Keratinocyte (primary cell): ENCODE data around the gene C1orf53. TPM values are rescaled to one million over a fixed set of nuclear protein-coding genes. Genes with fewer than 3 reads are reported as not detected.

ENCODE experiments used
- DNase-seq: peaks from one replicate; pipeline ENCODE4 v3.0.0-alpha.2; 2011; ENCODE audit warnings: low read depth, missing footprints, low spot score
- FAIRE-seq: peaks from 2 replicates; lab custom pipeline; 2011; peaks lifted over from hg19 to GRCh38; lab: Jason Lieb, UNC
- H2AFZ ChIP-seq: 2 replicates; pipeline ENCODE4 v1.6.0; 2012; ENCODE audit warnings: low read length, control low read depth, inconsistent platforms; ENCODE audit not compliant: control insufficient read depth
- H3K27ac ChIP-seq: 2 replicates; pipeline ENCODE4 v1.5.1; 2011; ENCODE audit warnings: low read length; ENCODE audit not compliant: control insufficient read depth, insufficient read depth
- H3K27me3 ChIP-seq: 3 replicates; pipeline ENCODE4 v1.6.0; 2011; ENCODE audit warnings: low read length; ENCODE audit not compliant: control insufficient read depth, insufficient read depth; ENCODE audit errors: extremely low read depth
- H3K36me3 ChIP-seq, 2 experiments: 2 replicates in 1 of 2; 3 replicates in 1 of 2; pipeline ENCODE4 v1.5.1; 2011; ENCODE audit warnings: low read length in 2 of 2, mild to moderate bottlenecking in 1 of 2; ENCODE audit not compliant: control insufficient read depth in 2 of 2, insufficient read depth in 2 of 2; ENCODE audit errors: extremely low read depth in 1 of 2
- H3K4me1 ChIP-seq: 3 replicates; pipeline ENCODE4 v1.5.1; 2011; ENCODE audit warnings: low read length; ENCODE audit not compliant: control insufficient read depth, insufficient read depth; ENCODE audit errors: extremely low read depth
- H3K4me2 ChIP-seq: 3 replicates; pipeline ENCODE4 v1.6.0; 2011; ENCODE audit warnings: low read depth, low read length; ENCODE audit not compliant: control insufficient read depth, insufficient read depth; ENCODE audit errors: extremely low read depth
- H3K4me3 ChIP-seq, 3 experiments: fragments of 200-600 bp in 1 of 3; sonication (generic) in 1 of 3; 2 replicates in 2 of 3; 3 replicates in 1 of 3; pipeline ENCODE4 v1.5.1; 2011 to 2016; ENCODE audit warnings: low read length in 3 of 3, mild to moderate bottlenecking in 3 of 3, control low read depth in 2 of 3, inconsistent platforms in 1 of 3, low read depth in 1 of 3, mixed read lengths in 1 of 3, mixed run types in 1 of 3, moderate library complexity in 1 of 3; ENCODE audit not compliant: control insufficient read depth in 2 of 3, insufficient read depth in 2 of 3; ENCODE audit errors: extremely low read depth in 1 of 3
- H3K79me2 ChIP-seq: 2 replicates; pipeline ENCODE4 v1.6.0; 2012; ENCODE audit warnings: low read length; ENCODE audit not compliant: control insufficient read depth, insufficient read depth
- H3K9ac ChIP-seq: 3 replicates; pipeline ENCODE4 v1.6.0; 2011; ENCODE audit warnings: low read length; ENCODE audit not compliant: control insufficient read depth, insufficient read depth; ENCODE audit errors: extremely low read depth
- H3K9me1 ChIP-seq: 3 replicates; pipeline ENCODE4 v1.6.0; 2011; ENCODE audit warnings: low read length; ENCODE audit not compliant: control insufficient read depth, insufficient read depth; ENCODE audit errors: extremely low read depth
- H3K9me3 ChIP-seq: 2 replicates; pipeline ENCODE4 v1.5.1; 2012; ENCODE audit warnings: low read depth, low read length; ENCODE audit not compliant: control insufficient read depth
- H4K20me1 ChIP-seq: 3 replicates; pipeline ENCODE4 v1.6.0; 2011; ENCODE audit warnings: low read length; ENCODE audit not compliant: control insufficient read depth, insufficient read depth; ENCODE audit errors: extremely low read depth
- CTCF ChIP-seq, 3 experiments: IDR thresholded peaks in 1 of 3; conservative IDR thresholded peaks in 1 of 3; optimal IDR thresholded peaks in 1 of 3; 2 replicates in 2 of 3; 3 replicates in 1 of 3; pipeline versions ENCODE3 to v1.5.1; 2011; ENCODE audit warnings: low read length in 3 of 3, mild to moderate bottlenecking in 3 of 3, moderate library complexity in 2 of 3, control low read depth in 1 of 3, inconsistent platforms in 1 of 3; ENCODE audit not compliant: insufficient read depth in 2 of 3; ENCODE audit errors: extremely low read depth in 1 of 3
- EZH2 ChIP-seq: IDR thresholded peaks from one replicate; pipeline ENCODE4 v1.6.1; 2012; ENCODE audit warnings: inconsistent platforms, mild to moderate bottlenecking, low read length, moderate library complexity
- dilution Hi-C: fragments of 300-500 bp; cut with MboI; formaldehyde crosslinking; loops from one replicate; pipeline ENCODE4 v1.7.0; 2020; ENCODE audit warnings: low sequenced_read_pairs; ENCODE audit not compliant: extremely low pct_ligation_motif_present
- polyA plus RNA-seq, 5 experiments: library from polyadenylated mRNA; depleted of rRNA in 3 of 5; stranded (reverse) in 3 of 5; stranded (forward) in 1 of 5; unstranded in 1 of 5; fragments of >200 nt; gene quantifications; 1 replicate in 1 of 5; 2 replicates in 3 of 5; 3 replicates in 1 of 5; pipeline versions ENCODE4 v1.2.1 to v1.2.3, GENCODE V29; 2011 to 2012; ENCODE audit warnings: missing spikeins in 2 of 5, low read depth in 1 of 5, low replicate concordance in 1 of 5

C1orf53 gene
- polyA plus RNA-seq, 1 donor (not counting 4 experiments of a cell fraction or from before 2014, with no cell fraction given), result 6.2 TPM

GRCh38 chr1:197921235-197922069 lies 19.0 kb downstream of the C1orf53 start:
- H3K4me1 ChIP-seq, result peaks cover 10% of the 10 kb centered on the region
- H3K27ac ChIP-seq, result no peak overlapping the region
- peaks cover 68% of the 10 kb centered on the region for H3K27me3 ChIP-seq
- no peaks in the 10 kb centered on the region for H3K79me2 ChIP-seq
- no peak overlapping the region for H3K9ac ChIP-seq
- TF ChIP-seq CTCF (optimal IDR thresholded peaks at IDR 0.05 in 1 of 3, IDR thresholded peaks at IDR 0.05 in 1 of 3, conservative IDR thresholded peaks at IDR 0.05 in 1 of 3; ENCODE audit: extremely low read depth in 1 of 3, insufficient read depth in 2 of 3, low read length in 3 of 3) (no peak), EZH2 (no peak)
- H2AFZ ChIP-seq, result no peak overlapping the region
- no peaks in the 10 kb centered on the region for H3K36me3 ChIP-seq
- dilution Hi-C loops, result no loop called here
- DNase-seq, result no peak
- no peaks in the 10 kb centered on the region for H3K9me1 ChIP-seq
- peak overlapping the region in 1 of 3 experiments; percentile 16 for H3K4me3 ChIP-seq
- no peak for FAIRE-seq
- no peaks in the 10 kb centered on the region for H4K20me1 ChIP-seq
- no peaks in the 10 kb centered on the region for H3K9me3 ChIP-seq
- H3K4me2 ChIP-seq, result peak overlapping the region; percentile 29

GRCh38 chr1:197922070-197922390 lies 19.6 kb downstream of the C1orf53 start:
- DNase-seq (no peak), FAIRE-seq (no peak)
- dilution Hi-C loops, result no loop called here
- Histone ChIP-seq H3K4me3 (no peak overlapping the region), H3K9me1 (no peaks in the 10 kb centered on the region), H3K27me3 (peaks cover 68% of the 10 kb centered on the region), H4K20me1 (no peaks in the 10 kb centered on the region), H3K4me2 (no peak overlapping the region), H2AFZ (no peak overlapping the region), H3K4me1 (peaks cover 10% of the 10 kb centered on the region), H3K27ac (no peak overlapping the region), H3K9me3 (no peaks in the 10 kb centered on the region), H3K79me2 (no peaks in the 10 kb centered on the region), H3K9ac (no peak overlapping the region), H3K36me3 (no peaks in the 10 kb centered on the region)
- TF ChIP-seq CTCF (optimal IDR thresholded peaks at IDR 0.05 in 1 of 3, IDR thresholded peaks at IDR 0.05 in 1 of 3, conservative IDR thresholded peaks at IDR 0.05 in 1 of 3; ENCODE audit: extremely low read depth in 1 of 3, insufficient read depth in 2 of 3, low read length in 3 of 3) (no peak), EZH2 (no peak)
